Activated B cell treated with CpG ODN at 0.5 μM for 24 hours (primary cell): Measurements from ENCODE around the gene MAP3K14. TPM values are rescaled to one million over a fixed set of nuclear protein-coding genes. Genes with fewer than 3 reads are reported as not detected.
A peak's percentile ranks its signal among the peaks of the same experiment; 100 is the strongest.

Experiments
- ATAC-seq: fragments of 200-7000 bp; cut with Tn5 transposase; one replicate; pipeline ENCODE4 v1.10.0; 2021; ENCODE audit warnings: low read depth, mild to moderate bottlenecking, moderate library complexity
- CTCF ChIA-PET: fragments of 350-600 bp; sonication (Branson Sonifier 250); formaldehyde crosslinking; loops from one replicate; lab custom pipeline; 2021; ENCODE audit warnings: antibody characterized with exemption; lab: Charles Lee
- POLR2A ChIA-PET: fragments of 350-600 bp; sonication (Branson Sonifier 250); formaldehyde crosslinking; loops from one replicate; lab custom pipeline; 2021; ENCODE audit warnings: antibody characterized with exemption; lab: Charles Lee
- DNase-seq: peaks from one replicate; pipeline ENCODE4 v3.0.0; 2022
- H3K27ac Mint-ChIP-seq: one replicate; pipeline ENCODE4 v1.8.0; 2020; ENCODE audit warnings: mixed read lengths
- H3K27me3 Mint-ChIP-seq: one replicate; pipeline ENCODE4 v1.8.0; 2021; ENCODE audit warnings: mixed read lengths
- H3K36me3 Mint-ChIP-seq: one replicate; pipeline ENCODE4 v1.8.0; 2021; ENCODE audit warnings: low read depth, mixed read lengths
- H3K4me1 Mint-ChIP-seq: one replicate; pipeline ENCODE4 v1.8.0; 2021; ENCODE audit warnings: mixed read lengths
- H3K4me3 Mint-ChIP-seq: one replicate; pipeline ENCODE4 v1.8.0; 2020; ENCODE audit warnings: mild to moderate bottlenecking, mixed read lengths
- H3K9me3 Mint-ChIP-seq: one replicate; pipeline ENCODE4 v1.8.0; 2020; ENCODE audit warnings: mixed read lengths
- intact Hi-C: fragments of 100-400 bp; cut with micrococcal nuclease; formaldehyde crosslinking; loops from one replicate; pipeline ENCODE4 v1.15.1; 2024
- total RNA-seq: library from RNA; stranded (reverse); gene quantifications from 2 replicates; pipeline ENCODE4 v1.2.3, GENCODE V29; 2022
- TF ChIP-seq, protein P1 (sequence below): fragments of 200-600 bp; IDR thresholded peaks from one replicate; pipeline ENCODE4 v1.8.0; 2022; ENCODE audit warnings: antibody characterized with exemption, mild to moderate bottlenecking

The MAP3K14 gene
- total RNA-seq, 1 donor from 2014 or later, result 88.6 TPM

DNA sequence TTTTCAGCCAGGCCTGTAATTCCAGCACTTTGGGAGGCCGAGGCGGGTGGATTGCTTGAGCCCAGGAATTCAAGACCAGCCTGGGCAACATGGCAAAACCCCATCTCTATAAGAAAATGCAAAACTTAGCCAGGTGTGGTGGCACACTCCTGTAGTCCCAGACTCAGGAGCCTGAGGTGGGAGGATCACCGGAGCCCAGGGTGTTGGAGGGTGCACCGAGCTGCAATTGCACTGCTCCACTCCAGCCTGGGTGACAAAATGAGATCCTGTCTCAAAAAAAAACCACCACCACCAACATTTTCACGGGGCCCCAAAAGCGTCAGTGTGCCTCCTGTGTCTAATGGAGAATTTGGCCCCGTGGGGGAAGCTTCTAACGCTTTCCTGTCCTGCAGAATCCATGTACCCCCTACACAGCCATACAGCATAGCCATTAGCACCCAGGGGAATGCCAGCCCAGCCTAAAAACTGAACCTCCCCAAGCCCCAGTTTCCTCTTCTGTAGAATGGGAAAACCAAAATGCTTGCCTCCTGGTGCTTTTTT is 22.2 kb upstream of the MAP3K14 start:
- no peaks in the 10 kb centered on the region for H3K9me3 Mint-ChIP-seq
- TF ChIP-seq, protein P1, sequence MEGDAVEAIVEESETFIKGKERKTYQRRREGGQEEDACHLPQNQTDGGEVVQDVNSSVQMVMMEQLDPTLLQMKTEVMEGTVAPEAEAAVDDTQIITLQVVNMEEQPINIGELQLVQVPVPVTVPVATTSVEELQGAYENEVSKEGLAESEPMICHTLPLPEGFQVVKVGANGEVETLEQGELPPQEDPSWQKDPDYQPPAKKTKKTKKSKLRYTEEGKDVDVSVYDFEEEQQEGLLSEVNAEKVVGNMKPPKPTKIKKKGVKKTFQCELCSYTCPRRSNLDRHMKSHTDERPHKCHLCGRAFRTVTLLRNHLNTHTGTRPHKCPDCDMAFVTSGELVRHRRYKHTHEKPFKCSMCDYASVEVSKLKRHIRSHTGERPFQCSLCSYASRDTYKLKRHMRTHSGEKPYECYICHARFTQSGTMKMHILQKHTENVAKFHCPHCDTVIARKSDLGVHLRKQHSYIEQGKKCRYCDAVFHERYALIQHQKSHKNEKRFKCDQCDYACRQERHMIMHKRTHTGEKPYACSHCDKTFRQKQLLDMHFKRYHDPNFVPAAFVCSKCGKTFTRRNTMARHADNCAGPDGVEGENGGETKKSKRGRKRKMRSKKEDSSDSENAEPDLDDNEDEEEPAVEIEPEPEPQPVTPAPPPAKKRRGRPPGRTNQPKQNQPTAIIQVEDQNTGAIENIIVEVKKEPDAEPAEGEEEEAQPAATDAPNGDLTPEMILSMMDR, result no peak
- H3K4me1 Mint-ChIP-seq, result peaks cover 14% of the 10 kb centered on the region
- CTCF ChIA-PET, result interaction anchor here (1.6 kb wide), 1 partner anchor 62 kb away, joined by 4 read pairs; no protein-coding TSS in a partner anchor
- H3K4me3 Mint-ChIP-seq, result no peak overlapping the region
- POLR2A ChIA-PET, result interaction anchor here (0.9 kb wide), 1 partner anchor 53 kb away, joined by 3 read pairs; no protein-coding TSS in a partner anchor
- intact Hi-C loops, result no loop called here
- no peak overlapping the region for H3K27ac Mint-ChIP-seq
- peaks cover 4% of the 10 kb centered on the region for H3K27me3 Mint-ChIP-seq
- no peak for DNase-seq
- no peaks in the 10 kb centered on the region for H3K36me3 Mint-ChIP-seq
- ATAC-seq, result no peak

DNA sequence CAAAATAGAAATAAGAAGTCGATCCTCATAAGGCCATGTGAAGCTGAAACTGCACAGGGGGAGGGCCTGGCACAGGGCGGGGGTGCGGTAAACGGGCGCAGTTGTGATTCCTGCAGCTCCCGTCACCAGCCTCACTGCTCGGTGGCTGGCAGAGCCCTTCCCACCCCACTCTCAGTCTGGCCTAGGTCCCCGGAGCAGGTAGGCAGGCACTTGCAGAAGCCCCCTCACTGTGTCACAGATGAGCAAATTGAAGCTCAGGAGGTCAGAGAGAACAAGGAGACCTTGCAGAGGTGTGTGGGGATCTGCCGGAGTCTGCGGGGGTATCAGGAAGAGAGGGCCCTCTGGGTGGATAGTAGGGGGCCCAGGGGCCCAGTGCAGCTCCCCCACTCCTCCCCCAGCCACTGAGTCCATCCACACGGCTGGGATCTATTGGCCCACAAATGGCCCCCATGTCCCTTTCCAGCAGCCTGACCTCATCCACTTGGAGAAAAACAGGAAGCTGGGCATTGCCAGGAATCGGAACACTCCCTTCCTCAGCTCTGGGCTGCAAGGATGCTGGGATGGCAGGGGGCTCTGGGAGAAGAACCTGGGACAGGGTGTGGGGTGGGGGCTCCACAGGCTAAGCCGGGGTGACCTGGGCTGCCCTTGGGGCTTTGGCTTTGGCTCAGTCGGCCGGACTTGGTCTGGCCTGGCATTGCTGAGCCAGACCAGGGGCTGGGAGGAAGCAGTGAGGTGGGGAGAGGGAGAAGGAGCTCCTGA is 21.4 kb upstream of the MAP3K14 start:
- DNase-seq, result peak; percentile 3
- ChIA-PET POLR2A (no interaction called here), CTCF (interaction anchor here (1.6 kb wide), 1 partner anchor 61 kb away, joined by 4 read pairs; no protein-coding TSS in a partner anchor)
- ATAC-seq, result no peak
- H3K4me3 Mint-ChIP-seq, result no peak overlapping the region
- no peaks in the 10 kb centered on the region for H3K36me3 Mint-ChIP-seq
- H3K4me1 Mint-ChIP-seq, result peaks cover 23% of the 10 kb centered on the region
- intact Hi-C loops, result no loop called here
- H3K27ac Mint-ChIP-seq, result no peak overlapping the region
- peaks cover 4% of the 10 kb centered on the region for H3K27me3 Mint-ChIP-seq
- no peaks in the 10 kb centered on the region for H3K9me3 Mint-ChIP-seq
- TF ChIP-seq, protein P1, result no peak

DNA sequence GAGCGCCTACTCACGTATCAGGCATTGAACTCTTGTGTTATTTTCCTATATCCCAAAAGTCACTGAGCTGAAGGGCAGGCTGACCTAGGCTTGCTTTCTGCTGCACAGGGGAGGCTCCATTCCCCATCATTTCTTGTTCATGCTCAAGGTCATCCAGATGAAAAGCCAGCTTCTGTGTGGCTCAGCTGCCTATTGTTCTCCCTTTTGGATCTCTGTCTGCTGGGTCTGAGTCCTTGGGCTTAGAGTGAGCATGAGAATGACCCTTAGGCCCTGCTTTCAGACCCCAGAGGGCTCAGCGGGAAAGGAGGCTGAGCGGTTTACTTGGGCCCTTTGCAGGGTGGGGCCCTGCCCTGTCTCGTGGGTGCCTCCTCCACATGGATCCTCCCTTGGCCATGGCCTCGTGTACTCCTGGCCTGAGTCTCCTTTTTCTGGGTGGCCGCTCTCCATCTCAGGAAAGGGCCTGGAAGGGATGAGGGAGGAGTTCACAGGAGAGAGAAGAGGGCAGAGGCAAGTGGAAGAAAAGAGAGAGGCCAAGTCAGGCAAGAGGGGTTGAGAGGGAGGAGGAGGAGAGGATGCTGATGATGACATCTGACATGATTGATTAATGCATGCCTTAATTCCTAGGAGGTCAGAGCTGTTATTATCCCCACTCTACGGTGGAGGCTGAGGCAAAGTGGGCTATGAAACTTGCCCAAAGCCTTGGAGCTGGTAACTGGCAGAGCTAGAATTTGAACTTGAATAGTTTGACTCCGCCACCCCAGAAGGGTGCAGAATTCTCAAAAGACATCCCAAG is 19.8 kb upstream of the MAP3K14 start:
- ATAC-seq (no peak), DNase-seq (peak; percentile 10)
- intact Hi-C loops, result no loop called here
- Mint-ChIP-seq H3K4me3 (no peak overlapping the region), H3K27ac (no peak overlapping the region), H3K9me3 (no peaks in the 10 kb centered on the region), H3K27me3 (peaks cover 2% of the 10 kb centered on the region), H3K36me3 (no peaks in the 10 kb centered on the region), H3K4me1 (peaks cover 35% of the 10 kb centered on the region)
- ChIA-PET POLR2A (no interaction called here), CTCF (no interaction called here)
- TF ChIP-seq, protein P1, result no peak

GRCh38 chr17:45335721-45336120 is 18.9 kb upstream of the MAP3K14 start:
- Mint-ChIP-seq H3K27me3 (no peaks in the 10 kb centered on the region), H3K9me3 (no peaks in the 10 kb centered on the region), H3K27ac (peak overlapping the region; percentile 20), H3K4me1 (peaks cover 35% of the 10 kb centered on the region), H3K4me3 (no peak overlapping the region), H3K36me3 (no peaks in the 10 kb centered on the region)
- intact Hi-C loops, result no loop called here
- TF ChIP-seq, protein P1, result no peak
- ChIA-PET POLR2A (interaction anchor here (0.9 to 3.9 kb wide), 2 partner anchors 20 to 37 kb away, joined by 8 to 46 read pairs; partner anchors contain the start of gene MAP3K14), CTCF (interaction anchor here (1.0 kb wide), 1 partner anchor 59 kb away, joined by 3 read pairs; no protein-coding TSS in a partner anchor)
- DNase-seq (no peak), ATAC-seq (no peak)
